Measurements from ENCODE around the gene UBB. TPM values are rescaled to one million over a fixed set of nuclear protein-coding genes. Genes with fewer than 3 reads are reported as not detected.

Gene UBB
- total and polyA plus RNA-seq, 12 donors: 588 to 3,694 (median 2,139) TPM

DNA sequence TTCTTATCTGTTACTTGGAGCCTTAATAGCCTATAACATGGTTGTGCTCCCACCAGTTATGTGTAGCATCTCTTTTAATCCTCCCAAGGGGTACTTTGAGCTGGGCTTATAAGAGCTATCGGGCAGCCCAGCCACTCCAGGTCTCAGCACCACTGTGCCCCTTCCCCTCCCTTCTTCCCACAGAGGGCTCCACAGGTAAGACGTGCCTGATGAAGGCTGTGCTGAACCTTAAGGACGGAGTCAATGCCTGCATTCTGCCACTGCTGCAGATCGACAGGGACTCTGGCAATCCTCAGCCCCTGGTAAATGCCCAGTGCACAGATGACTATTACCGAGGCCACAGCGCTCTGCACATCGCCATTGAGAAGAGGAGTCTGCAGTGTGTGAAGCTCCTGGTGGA lies 41.5 kb downstream of the UBB start:
- Histone ChIP-seq H3K27me3 (no peaks in the 10 kb centered on the region), H3K4me1 (replicated peaks in 1 of 2) (peaks cover 7 to 17% of the 10 kb centered on the region in 2 donors), H3K36me3 (replicated peaks in 1 of 2) (peaks cover 0 to 41% of the 10 kb centered on the region in 2 donors), H3K27ac (no peak overlapping the region), H3K4me3 (no peak overlapping the region), H3K9me3 (replicated peaks in 1 of 3) (no peaks in the 10 kb centered on the region)
- 88 to 100% (median 94%) methylated on average over 6 to 7 of the region's 7 CpGs for WGBS, 4 donors
- intact Hi-C loops (cut with DNase I): no loop called here
- no peak for DNase-seq
- TF ChIP-seq POLR2A (IDR thresholded peaks at IDR 0.05): no peak
- TF ChIP-seq, protein P1, sequence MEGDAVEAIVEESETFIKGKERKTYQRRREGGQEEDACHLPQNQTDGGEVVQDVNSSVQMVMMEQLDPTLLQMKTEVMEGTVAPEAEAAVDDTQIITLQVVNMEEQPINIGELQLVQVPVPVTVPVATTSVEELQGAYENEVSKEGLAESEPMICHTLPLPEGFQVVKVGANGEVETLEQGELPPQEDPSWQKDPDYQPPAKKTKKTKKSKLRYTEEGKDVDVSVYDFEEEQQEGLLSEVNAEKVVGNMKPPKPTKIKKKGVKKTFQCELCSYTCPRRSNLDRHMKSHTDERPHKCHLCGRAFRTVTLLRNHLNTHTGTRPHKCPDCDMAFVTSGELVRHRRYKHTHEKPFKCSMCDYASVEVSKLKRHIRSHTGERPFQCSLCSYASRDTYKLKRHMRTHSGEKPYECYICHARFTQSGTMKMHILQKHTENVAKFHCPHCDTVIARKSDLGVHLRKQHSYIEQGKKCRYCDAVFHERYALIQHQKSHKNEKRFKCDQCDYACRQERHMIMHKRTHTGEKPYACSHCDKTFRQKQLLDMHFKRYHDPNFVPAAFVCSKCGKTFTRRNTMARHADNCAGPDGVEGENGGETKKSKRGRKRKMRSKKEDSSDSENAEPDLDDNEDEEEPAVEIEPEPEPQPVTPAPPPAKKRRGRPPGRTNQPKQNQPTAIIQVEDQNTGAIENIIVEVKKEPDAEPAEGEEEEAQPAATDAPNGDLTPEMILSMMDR (IDR thresholded peaks at IDR 0.05): no peak

DNA sequence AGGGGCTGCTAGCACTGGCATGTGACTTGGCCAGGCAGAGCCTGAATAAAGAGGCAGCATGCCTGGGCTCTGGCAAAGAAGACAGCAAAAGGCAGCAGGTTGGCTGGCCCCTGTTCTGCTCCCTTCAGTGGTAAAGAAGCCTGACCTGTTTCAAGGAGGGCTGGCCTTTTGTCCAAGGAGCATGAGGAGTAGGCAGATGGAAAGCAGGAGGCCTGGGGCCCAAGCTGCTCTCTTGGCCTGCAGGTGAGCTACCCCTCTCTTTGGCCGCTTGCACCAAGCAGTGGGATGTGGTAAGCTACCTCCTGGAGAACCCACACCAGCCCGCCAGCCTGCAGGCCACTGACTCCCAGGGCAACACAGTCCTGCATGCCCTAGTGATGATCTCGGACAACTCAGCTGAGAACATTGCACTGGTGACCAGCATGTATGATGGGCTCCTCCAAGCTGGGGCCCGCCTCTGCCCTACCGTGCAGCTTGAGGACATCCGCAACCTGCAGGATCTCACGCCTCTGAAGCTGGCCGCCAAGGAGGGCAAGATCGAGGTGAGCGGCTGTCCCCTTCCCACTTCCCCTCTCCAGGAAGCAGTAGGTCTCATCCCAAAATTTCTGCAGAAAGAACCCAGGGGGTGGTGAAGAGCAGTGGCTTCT lies 42.5 kb downstream of the UBB start:
- peaks cover 0 to 41% of the 10 kb centered on the region in 2 donors for H3K36me3 ChIP-seq (replicated peaks in 1 of 2)
- 83 to 94% (median 92%) methylated on average over 3 to 10 of the region's 10 CpGs for WGBS, 4 donors

DNA sequence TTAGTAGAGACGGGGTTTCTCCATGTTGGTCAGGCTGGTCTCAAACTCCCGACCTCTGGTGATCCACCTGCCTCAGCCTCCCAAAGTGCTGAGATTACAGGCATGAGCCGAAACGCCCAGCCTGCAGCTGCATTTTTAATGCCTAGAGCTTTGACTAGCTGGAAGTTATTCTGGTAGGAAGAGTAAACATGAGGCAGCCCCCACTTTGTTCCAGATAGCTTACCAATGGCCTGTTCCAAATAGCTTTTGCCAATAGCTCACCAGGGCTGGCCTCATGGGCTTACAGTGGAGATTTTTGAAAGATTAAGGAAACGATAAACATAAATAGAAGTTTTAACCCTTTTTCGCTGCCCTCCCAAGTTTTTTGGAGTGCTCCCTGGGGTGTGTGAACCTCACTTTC lies 44.3 kb downstream of the UBB start:
- peaks cover 0 to 51% of the 10 kb centered on the region in 2 donors for H3K36me3 ChIP-seq (replicated peaks in 1 of 2)
- H3K4me3 ChIP-seq: no peak overlapping the region
- no peak for DNase-seq
- H3K9me3 ChIP-seq (replicated peaks in 1 of 3): no peaks in the 10 kb centered on the region
- TF ChIP-seq, protein P1 (IDR thresholded peaks at IDR 0.05): no peak
- TF ChIP-seq POLR2A (IDR thresholded peaks at IDR 0.05): no peak
- intact Hi-C loops (cut with DNase I): no loop called here
- H3K27me3 ChIP-seq: no peaks in the 10 kb centered on the region
- WGBS, 4 donors: 65 to 82% (median 70%) methylated on average over 6 of the region's 6 CpGs
- H3K4me1 ChIP-seq (replicated peaks in 1 of 2): no peaks in the 10 kb centered on the region
- H3K27ac ChIP-seq: no peak overlapping the region

More for the DNA sequence above, 42.5 kb downstream of the UBB start:
- Histone ChIP-seq H3K4me3 (no peak overlapping the region), H3K4me1 (replicated peaks in 1 of 2) (peaks cover 7 to 17% of the 10 kb centered on the region in 2 donors), H3K27ac (no peak overlapping the region), H3K9me3 (replicated peaks in 1 of 3) (no peaks in the 10 kb centered on the region), H3K27me3 (no peaks in the 10 kb centered on the region)
- TF ChIP-seq, protein P1 (IDR thresholded peaks at IDR 0.05): no peak
- TF ChIP-seq POLR2A (IDR thresholded peaks at IDR 0.05): no peak
- no peak for DNase-seq
- intact Hi-C loops (cut with DNase I): no loop called here

DNA sequence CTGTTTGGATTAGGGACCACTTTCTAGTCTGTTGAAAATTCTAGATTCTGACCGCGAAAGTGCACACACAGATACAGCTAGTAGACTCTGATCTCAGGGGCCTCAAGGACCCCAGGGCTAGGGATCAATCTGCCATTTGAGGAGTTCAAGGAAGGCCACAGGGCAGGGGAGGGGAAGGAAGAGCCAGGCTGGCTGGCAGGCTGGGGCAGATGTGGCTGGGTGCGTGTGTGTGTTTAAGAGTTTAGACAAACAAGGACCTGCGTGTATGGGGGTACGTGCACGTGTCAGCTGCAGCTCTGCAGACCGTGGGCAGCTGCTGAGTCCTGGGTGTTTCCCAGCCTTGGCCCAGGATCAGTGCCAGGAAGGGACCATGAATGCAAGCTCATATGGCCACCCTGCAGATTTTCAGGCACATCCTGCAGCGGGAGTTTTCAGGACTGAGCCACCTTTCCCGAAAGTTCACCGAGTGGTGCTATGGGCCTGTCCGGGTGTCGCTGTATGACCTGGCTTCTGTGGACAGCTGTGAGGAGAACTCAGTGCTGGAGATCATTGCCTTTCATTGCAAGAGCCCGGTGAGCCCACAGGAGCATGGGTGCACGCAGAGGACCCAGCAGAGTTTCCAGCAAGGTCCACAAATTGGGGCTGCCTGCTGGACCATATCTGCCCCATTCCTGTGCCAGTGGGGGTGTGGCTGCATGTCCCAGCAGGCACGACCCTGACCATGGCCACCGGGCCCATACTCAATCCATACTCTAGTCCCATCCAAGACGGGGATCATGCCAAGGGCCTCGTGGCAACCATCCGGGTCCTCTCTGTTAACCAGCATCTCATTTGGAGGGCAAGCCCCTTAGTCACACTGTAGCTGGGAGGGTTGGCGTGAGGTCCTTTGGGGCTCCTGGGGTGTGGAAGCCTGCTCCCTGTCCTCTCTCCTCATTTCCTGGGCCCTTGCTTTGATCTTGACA lies 45.1 kb downstream of the UBB start:
- Histone ChIP-seq H3K4me1 (replicated peaks in 1 of 2) (no peaks in the 10 kb centered on the region), H3K4me3 (no peak overlapping the region), H3K27me3 (no peaks in the 10 kb centered on the region), H3K9me3 (replicated peaks in 1 of 3) (no peaks in the 10 kb centered on the region), H3K36me3 (replicated peaks in 1 of 2) (peaks cover 0 to 51% of the 10 kb centered on the region in 2 donors), H3K27ac (no peak overlapping the region)
- no peak for DNase-seq
- 76 to 94% (median 84%) methylated on average over 6 to 20 of the region's 20 CpGs for WGBS, 4 donors
- TF ChIP-seq, protein P1 (IDR thresholded peaks at IDR 0.05): no peak
- no peak for TF ChIP-seq POLR2A (IDR thresholded peaks at IDR 0.05)
- intact Hi-C loops (cut with DNase I): no loop called here

All from adrenal gland (tissue), 12 donors.